ENCODE results near the gene GADD45G. TPM values are rescaled to one million over a fixed set of nuclear protein-coding genes. Genes with fewer than 3 reads are reported as not detected.
A peak's percentile ranks its signal among the peaks of the same experiment; 100 is the strongest.

GADD45G gene
- total RNA-seq, 2 donors from 2014 or later = 30.3 to 54.2 TPM

GRCh38 chr9:89592963-89593726 lies 11.7 kb upstream of the GADD45G start:
- intact Hi-C loops (cut with DNase I) = loop anchor here (10.0 kb wide), 2 partner anchors 322 to 1162 kb away; no protein-coding TSS in a partner anchor
- DNase-seq = no peak

GRCh38 chr9:89593727-89594427 lies 10.9 kb upstream of the GADD45G start:
- Histone ChIP-seq H3K4me3 (no peak overlapping the region), H3K27ac (no peak overlapping the region), H3K4me1 (no peaks in the 10 kb centered on the region), H3K36me3 (replicated peaks in 1 of 2; ENCODE audit: insufficient read depth in 1 of 2, low read depth in 2 of 2) (no peaks in the 10 kb centered on the region), H3K27me3 (no peaks in the 10 kb centered on the region), H3K9me3 (no peaks in the 10 kb centered on the region)
- intact Hi-C loops (cut with DNase I) = loop anchor here (10.0 kb wide), 2 partner anchors 321 to 1161 kb away; no protein-coding TSS in a partner anchor
- 26 to 56% methylated on average over 7 to 14 of the region's 14 CpGs for WGBS, 2 donors
- DNase-seq (peak; percentile 63 to 77 (median 68)), ATAC-seq (peak; percentile 52)
- TF ChIP-seq CTCF (IDR thresholded peaks at IDR 0.05) (peak; percentile 47 to 65 (median 62)), POLR2A (IDR thresholded peaks at IDR 0.05) (no peak)

More at GRCh38 chr9:89592963-89593726, 11.7 kb upstream of the GADD45G start:
- TF ChIP-seq POLR2A (IDR thresholded peaks at IDR 0.05) = no peak
- TF ChIP-seq CTCF (IDR thresholded peaks at IDR 0.05) = no peak
- Histone ChIP-seq H3K4me3 (no peak overlapping the region), H3K4me1 (no peaks in the 10 kb centered on the region), H3K9me3 (no peaks in the 10 kb centered on the region), H3K27ac (no peak overlapping the region), H3K27me3 (no peaks in the 10 kb centered on the region), H3K36me3 (replicated peaks in 1 of 2; ENCODE audit: insufficient read depth in 1 of 2, low read depth in 2 of 2) (no peaks in the 10 kb centered on the region)
- ATAC-seq = no peak
- 48 to 59% methylated on average over 13 of the region's 13 CpGs for WGBS, 2 donors

GRCh38 chr9:89594811-89595550 lies 9.8 kb upstream of the GADD45G start:
- H3K27me3 ChIP-seq = no peaks in the 10 kb centered on the region
- H3K4me3 ChIP-seq = no peak overlapping the region
- no peak for ATAC-seq
- no peaks in the 10 kb centered on the region for H3K4me1 ChIP-seq
- H3K27ac ChIP-seq = no peak overlapping the region
- no peaks in the 10 kb centered on the region for H3K9me3 ChIP-seq
- no peaks in the 10 kb centered on the region for H3K36me3 ChIP-seq (replicated peaks in 1 of 2; ENCODE audit: insufficient read depth in 1 of 2, low read depth in 2 of 2)
- no peak for DNase-seq
- intact Hi-C loops (cut with DNase I) = loop anchor here (10.0 kb wide), 2 partner anchors 320 to 1160 kb away; no protein-coding TSS in a partner anchor
- TF ChIP-seq CTCF (IDR thresholded peaks at IDR 0.05) (no peak), POLR2A (IDR thresholded peaks at IDR 0.05) (no peak)
- WGBS, 2 donors = 85 to 87% methylated on average over 8 of the region's 8 CpGs

GRCh38 chr9:89595646-89596045 lies 9.2 kb upstream of the GADD45G start:
- no peak for ATAC-seq
- H3K27me3 ChIP-seq = no peaks in the 10 kb centered on the region
- H3K4me3 ChIP-seq = no peak overlapping the region
- H3K4me1 ChIP-seq = no peaks in the 10 kb centered on the region
- H3K9me3 ChIP-seq = no peaks in the 10 kb centered on the region
- no peaks in the 10 kb centered on the region for H3K36me3 ChIP-seq (replicated peaks in 1 of 2; ENCODE audit: insufficient read depth in 1 of 2, low read depth in 2 of 2)
- H3K27ac ChIP-seq = no peak overlapping the region
- no peak for DNase-seq
- 67 to 76% methylated on average over 3 of the region's 3 CpGs for WGBS, 2 donors
- intact Hi-C loops (cut with DNase I) = loop anchor here (10.0 kb wide), 2 partner anchors 319 to 1159 kb away; no protein-coding TSS in a partner anchor
- TF ChIP-seq POLR2A (IDR thresholded peaks at IDR 0.05) (no peak), CTCF (IDR thresholded peaks at IDR 0.05) (no peak)

Data from body of pancreas (tissue), 4 donors.